Measurements from ENCODE around the gene USPL1. TPM values are rescaled to one million over a fixed set of nuclear protein-coding genes. Genes with fewer than 3 reads are reported as not detected.

Gene USPL1
- total RNA-seq, 4 donors from 2014 or later = 14.4 to 28.4 (median 21.8) TPM

- no peaks in the 10 kb centered on the region for H3K9me3 ChIP-seq
- no peaks in the 10 kb centered on the region for H3K36me3 ChIP-seq
- no peaks in the 10 kb centered on the region for H3K27me3 ChIP-seq
- peak; percentile 91 to 93 for DNase-seq (ENCODE audit: low spot score in 2 of 2)
- H3K27ac ChIP-seq = peak overlapping the region; percentile 80
- peak overlapping the region; percentile 57 for H3K4me3 ChIP-seq
- no peak for TF ChIP-seq POLR2A (IDR thresholded peaks at IDR 0.05)
- TF ChIP-seq CTCF (IDR thresholded peaks at IDR 0.05) = peak; percentile 32 to 83
- TF ChIP-seq POLR2AphosphoS5 (IDR thresholded peaks at IDR 0.05) = peak; percentile 27 to 92 (median 80)
- no peak for TF ChIP-seq EP300 (IDR thresholded peaks at IDR 0.05)
- WGBS = 2% methylated on average over 21 of the region's 72 CpGs
- H3K4me1 ChIP-seq = peaks cover 5% of the 10 kb centered on the region
Observed at GRCh38 chr13:30673669-30674521, 56.2 kb downstream of the USPL1 start.

DNA sequence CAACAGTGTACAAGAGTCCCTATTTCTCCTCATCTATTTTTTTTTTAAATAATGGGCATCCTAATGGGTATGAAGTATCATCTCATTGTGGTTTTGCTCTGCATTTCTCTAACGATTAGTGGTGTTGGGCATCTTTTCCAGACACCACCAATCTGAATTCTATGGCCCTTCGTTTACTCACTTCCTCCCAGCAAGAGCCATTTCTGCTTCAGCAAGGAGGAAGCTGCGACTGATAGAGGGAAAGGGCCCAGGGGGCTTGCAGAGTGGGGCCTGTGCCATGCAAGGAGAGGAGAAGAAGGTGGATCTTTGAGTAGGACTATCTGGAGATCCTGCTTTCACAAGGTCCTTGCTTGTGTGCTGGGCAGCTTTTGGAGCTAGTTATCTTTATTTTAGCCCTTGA is 58.0 kb downstream of the USPL1 start:
- 66% methylated on average over 3 of the region's 3 CpGs for WGBS
- Histone ChIP-seq H3K4me1 (peaks cover 5% of the 10 kb centered on the region), H3K4me3 (no peak overlapping the region), H3K36me3 (no peaks in the 10 kb centered on the region), H3K27ac (no peak overlapping the region), H3K9me3 (no peaks in the 10 kb centered on the region), H3K27me3 (no peaks in the 10 kb centered on the region)
- no peak for TF ChIP-seq POLR2AphosphoS5 (IDR thresholded peaks at IDR 0.05)
- TF ChIP-seq CTCF (IDR thresholded peaks at IDR 0.05) = no peak
- no peak for TF ChIP-seq EP300 (IDR thresholded peaks at IDR 0.05)
- TF ChIP-seq POLR2A (IDR thresholded peaks at IDR 0.05) = no peak
- no peak for DNase-seq (ENCODE audit: low spot score in 2 of 2)

- no peak overlapping the region for H3K4me3 ChIP-seq
- H3K9me3 ChIP-seq = no peaks in the 10 kb centered on the region
- H3K4me1 ChIP-seq = peaks cover 7% of the 10 kb centered on the region
- H3K27ac ChIP-seq = no peak overlapping the region
- H3K36me3 ChIP-seq = no peaks in the 10 kb centered on the region
- no peaks in the 10 kb centered on the region for H3K27me3 ChIP-seq
- no peak for TF ChIP-seq POLR2AphosphoS5 (IDR thresholded peaks at IDR 0.05)
- no peak for TF ChIP-seq EP300 (IDR thresholded peaks at IDR 0.05)
- no peak for TF ChIP-seq POLR2A (IDR thresholded peaks at IDR 0.05)
- TF ChIP-seq CTCF (IDR thresholded peaks at IDR 0.05) = no peak
- WGBS = 70% methylated on average over 3 of the region's 3 CpGs
- no peak for DNase-seq (ENCODE audit: low spot score in 2 of 2)
Observed at GRCh38 chr13:30676672-30677071, 59.0 kb downstream of the USPL1 start.

DNA sequence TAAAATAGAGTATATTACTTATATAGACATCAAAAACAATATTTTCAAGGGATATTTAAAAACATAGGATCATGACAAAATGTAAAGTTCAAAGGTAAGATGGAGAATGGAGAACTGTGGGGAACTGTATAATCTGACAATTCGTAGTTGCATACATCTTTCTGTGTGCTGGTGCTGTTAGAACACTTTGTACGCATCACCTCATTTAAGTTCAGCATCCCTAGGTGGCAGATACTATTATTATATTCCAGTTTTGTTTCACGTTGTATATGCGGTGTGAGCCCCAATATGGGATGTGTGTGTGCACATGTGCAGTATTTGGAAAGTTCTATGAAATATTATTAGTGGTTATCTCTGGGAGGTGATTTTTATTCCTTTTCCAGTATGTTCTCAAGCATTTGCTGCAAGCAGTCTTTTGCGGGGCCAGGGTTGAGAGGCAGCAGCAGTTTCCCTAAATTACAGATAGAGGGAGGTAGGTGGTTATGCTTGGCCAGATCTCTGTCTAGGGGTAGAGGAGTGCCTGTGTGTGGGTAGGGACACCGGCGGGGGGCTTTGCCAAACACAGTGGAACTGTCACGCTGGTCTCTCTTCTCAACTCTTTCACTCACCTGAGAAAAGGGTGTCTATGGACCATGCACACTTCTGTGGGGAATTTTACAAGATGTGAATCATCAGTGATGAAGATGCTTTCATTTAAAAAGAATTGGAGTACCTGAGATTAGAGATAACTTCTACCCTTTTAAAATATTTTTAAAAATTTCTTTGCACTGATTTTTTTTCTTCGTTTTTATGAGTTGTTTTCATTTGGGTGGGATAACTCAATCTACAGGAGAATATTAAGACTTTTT is 62.0 kb downstream of the USPL1 start:
- 43% methylated on average over 9 of the region's 9 CpGs for WGBS

More for the DNA sequence above, 62.0 kb downstream of the USPL1 start:
- H3K27ac ChIP-seq = no peak overlapping the region
- no peaks in the 10 kb centered on the region for H3K27me3 ChIP-seq
- no peak overlapping the region for H3K4me3 ChIP-seq
- no peak for DNase-seq (ENCODE audit: low spot score in 2 of 2)
- H3K36me3 ChIP-seq = no peaks in the 10 kb centered on the region
- no peaks in the 10 kb centered on the region for H3K9me3 ChIP-seq
- TF ChIP-seq POLR2A (IDR thresholded peaks at IDR 0.05) = no peak
- TF ChIP-seq POLR2AphosphoS5 (IDR thresholded peaks at IDR 0.05) = no peak
- TF ChIP-seq CTCF (IDR thresholded peaks at IDR 0.05) = peak in 1 of 2 donors; percentile 44
- TF ChIP-seq EP300 (IDR thresholded peaks at IDR 0.05) = no peak
- peaks cover 10% of the 10 kb centered on the region for H3K4me1 ChIP-seq
